ENCODE measurements around the gene EXOC3L4. TPM values are rescaled to one million over a fixed set of nuclear protein-coding genes. Genes with fewer than 3 reads are reported as not detected.
A peak's percentile ranks its signal among the peaks of the same experiment; 100 is the strongest.

EXOC3L4 gene
- total RNA-seq, 1 experiment from 2014 or later, result 1.7 TPM

GRCh38 chr14:103155826-103156394, 61.4 kb downstream of the EXOC3L4 start:
- ChIA-PET CTCF (interaction anchor here (0.5 to 0.9 kb wide), 2 partner anchors 51 to 487 kb away, joined by 3 read pairs; no protein-coding TSS in a partner anchor), POLR2A (ENCODE audit: unreplicated experiment) (interaction anchor here (0.6 kb wide), 1 partner anchor 174 kb away, joined by 3 read pairs; no protein-coding TSS in a partner anchor)
- peak overlapping the region; percentile 1; the same call in 1 of the 2 replicates for H3K27ac ChIP-seq
- H3K4me2 ChIP-seq, result peak overlapping the region; percentile 51
- intact Hi-C loops (cut with micrococcal nuclease; ENCODE audit: unreplicated experiment), result no loop called here
- H3K4me1 ChIP-seq (replicated peaks; ENCODE audit: insufficient read depth), result peaks cover 81% of the 10 kb centered on the region
- no peak overlapping the region for H2AFZ ChIP-seq
- H3K79me2 ChIP-seq (ENCODE audit: low read depth), result no peaks in the 10 kb centered on the region
- no peaks in the 10 kb centered on the region for H4K20me1 ChIP-seq (ENCODE audit: insufficient read depth)
- no peaks in the 10 kb centered on the region for H3K9me3 ChIP-seq (ENCODE audit: insufficient read depth, low read depth)
- H3K4me3 ChIP-seq, result no peak overlapping the region
- H3F3A ChIP-seq (ENCODE audit: insufficient read depth, low read depth), result peaks cover 45% of the 10 kb centered on the region
- TSS peak; percentile 61 for BruUV-seq (replicated peaks)
- no peaks in the 10 kb centered on the region for H3K36me3 ChIP-seq (ENCODE audit: low read depth)
- H3K9me2 ChIP-seq (ENCODE audit: insufficient read depth), result no peaks in the 10 kb centered on the region
- no peak for DNase-seq
- TF ChIP-seq CTCF (conservative IDR thresholded peaks at IDR 0.05) (no peak), EZH2 (IDR thresholded peaks at IDR 0.05; ENCODE audit: low read depth) (no peak)
- H3K27me3 ChIP-seq (ENCODE audit: insufficient read depth, low read depth), result no peaks in the 10 kb centered on the region

- CTCF ChIA-PET, result interaction anchor here (0.6 to 2.1 kb wide), 2 partner anchors 30 to 51 kb away, joined by 4 to 10 read pairs; no protein-coding TSS in a partner anchor
- BruUV-seq (replicated peaks), result no TSS peak
- no peaks in the 10 kb centered on the region for H4K20me1 ChIP-seq (ENCODE audit: insufficient read depth)
- peaks cover 86% of the 10 kb centered on the region for H3K4me1 ChIP-seq (replicated peaks; ENCODE audit: insufficient read depth)
- no peaks in the 10 kb centered on the region for H3K9me3 ChIP-seq (ENCODE audit: insufficient read depth, low read depth)
- no peak overlapping the region for H2AFZ ChIP-seq
- TF ChIP-seq EZH2 (IDR thresholded peaks at IDR 0.05; ENCODE audit: low read depth) (no peak), CTCF (conservative IDR thresholded peaks at IDR 0.05) (no peak; the same call in 1 of the 2 replicates)
- no peak overlapping the region for H3K4me3 ChIP-seq
- no peaks in the 10 kb centered on the region for H3K36me3 ChIP-seq (ENCODE audit: low read depth)
- no peak overlapping the region for H3K4me2 ChIP-seq
- no peaks in the 10 kb centered on the region for H3K79me2 ChIP-seq (ENCODE audit: low read depth)
- H3K27me3 ChIP-seq (ENCODE audit: insufficient read depth, low read depth), result no peaks in the 10 kb centered on the region
- peaks cover 54% of the 10 kb centered on the region for H3F3A ChIP-seq (ENCODE audit: insufficient read depth, low read depth)
- peak overlapping the region; percentile 4; the same call in 1 of the 2 replicates for H3K27ac ChIP-seq
- POLR2A ChIA-PET (ENCODE audit: unreplicated experiment), result interaction anchor here (0.5 to 0.6 kb wide), 2 partner anchors 44 to 135 kb away, joined by 3 to 4 read pairs; no protein-coding TSS in a partner anchor
- H3K9me2 ChIP-seq (ENCODE audit: insufficient read depth), result no peaks in the 10 kb centered on the region
- intact Hi-C loops (cut with micrococcal nuclease; ENCODE audit: unreplicated experiment), result no loop called here
- peak; percentile 36 to 62 for DNase-seq
Measured at GRCh38 chr14:103156651-103157378, 62.3 kb downstream of the EXOC3L4 start.

- no TSS peak for BruUV-seq (replicated peaks)
- no peak overlapping the region for H2AFZ ChIP-seq
- CTCF ChIA-PET, result interaction anchor here (2.1 kb wide), 1 partner anchor 52 kb away, joined by 10 read pairs; no protein-coding TSS in a partner anchor
Measured at GRCh38 chr14:103157969-103158368, 63.4 kb downstream of the EXOC3L4 start.

More at GRCh38 chr14:103157969-103158368, 63.4 kb downstream of the EXOC3L4 start:
- Histone ChIP-seq H3K4me3 (no peak overlapping the region), H3K9me3 (ENCODE audit: insufficient read depth, low read depth) (peaks cover 6% of the 10 kb centered on the region; the same call in 1 of the 2 replicates), H4K20me1 (ENCODE audit: insufficient read depth) (no peaks in the 10 kb centered on the region), H3K79me2 (ENCODE audit: low read depth) (no peaks in the 10 kb centered on the region), H3K27ac (peak overlapping the region; percentile 89; the same call in 1 of the 2 replicates), H3K4me1 (replicated peaks; ENCODE audit: insufficient read depth) (peaks cover 96% of the 10 kb centered on the region), H3K9me2 (ENCODE audit: insufficient read depth) (no peaks in the 10 kb centered on the region), H3K4me2 (peak overlapping the region; percentile 50; the same call in 1 of the 2 replicates), H3K27me3 (ENCODE audit: insufficient read depth, low read depth) (no peaks in the 10 kb centered on the region), H3F3A (ENCODE audit: insufficient read depth, low read depth) (peaks cover 66% of the 10 kb centered on the region), H3K36me3 (ENCODE audit: low read depth) (no peaks in the 10 kb centered on the region)
- POLR2A ChIA-PET (ENCODE audit: unreplicated experiment), result no interaction called here
- DNase-seq, result peak in 1 of 2 experiments; percentile 34
- intact Hi-C loops (cut with micrococcal nuclease; ENCODE audit: unreplicated experiment), result loop anchor here (1.0 kb wide), 1 partner anchor 15 kb away; no protein-coding TSS in a partner anchor
- TF ChIP-seq CTCF (conservative IDR thresholded peaks at IDR 0.05) (no peak), EZH2 (IDR thresholded peaks at IDR 0.05; ENCODE audit: low read depth) (no peak)
